OCI-LY1 (cell line): ENCODE results near the gene PRKG1.

Experiments
- H2AFZ ChIP-seq: fragments of 200-600 bp; sonication (generic), shearing (Covaris generic); 2 replicates; pipeline ENCODE4 v1.6.0; 2014; ENCODE audit warnings: antibody characterized with exemption, mild to moderate bottlenecking, low read length
- H3F3A ChIP-seq: fragments of 200-600 bp; sonication (generic), shearing (Covaris generic); 2 replicates; pipeline ENCODE4 v1.6.0; 2014; ENCODE audit warnings: mild to moderate bottlenecking, antibody characterized with exemption, low read length, moderate library complexity; ENCODE audit not compliant: insufficient read depth
- H3K27ac ChIP-seq: fragments of 200-600 bp; sonication (generic); 2 replicates; pipeline ENCODE4 v1.5.1; 2014; ENCODE audit warnings: low read length, mixed run types, mild to moderate bottlenecking, low read depth; ENCODE audit not compliant: poor library complexity, severe bottlenecking
- H3K27me3 ChIP-seq: fragments of 200-600 bp; sonication (generic); 2 replicates; pipeline ENCODE4 v1.6.0; 2014; ENCODE audit warnings: antibody characterized with exemption, mild to moderate bottlenecking, low read length, moderate library complexity; ENCODE audit not compliant: insufficient read depth
- H3K36me3 ChIP-seq: fragments of 200-600 bp; sonication (generic); 2 replicates; pipeline ENCODE4 v1.6.1; 2014; ENCODE audit warnings: mild to moderate bottlenecking, antibody characterized with exemption, low read length, moderate library complexity, mixed read lengths; ENCODE audit not compliant: insufficient read depth
- H3K4me1 ChIP-seq: fragments of 200-600 bp; sonication (generic); 2 replicates; pipeline ENCODE4 v1.5.1; 2014; ENCODE audit warnings: mild to moderate bottlenecking, low read length, moderate library complexity; ENCODE audit not compliant: insufficient read depth, severe bottlenecking
- H3K4me2 ChIP-seq: fragments of 200-600 bp; sonication (generic), shearing (Covaris generic); 2 replicates; pipeline ENCODE4 v1.6.1; 2014; ENCODE audit warnings: low read length
- H3K4me3 ChIP-seq: fragments of 200-600 bp; sonication (generic); 2 replicates; pipeline ENCODE4 v1.5.1; 2014; ENCODE audit warnings: low read length, low read depth, mild to moderate bottlenecking, mixed read lengths; ENCODE audit not compliant: poor library complexity, severe bottlenecking
- H3K79me2 ChIP-seq: fragments of 200-600 bp; shearing (Covaris generic); 2 replicates; pipeline ENCODE4 v1.6.1; 2016; ENCODE audit warnings: mixed run types, low read length, mixed read lengths; ENCODE audit not compliant: insufficient read depth
- H3K9ac ChIP-seq: fragments of 200-600 bp; sonication (generic), shearing (Covaris generic); 2 replicates; pipeline ENCODE4 v1.6.1; 2014; ENCODE audit warnings: mild to moderate bottlenecking, low read length, mixed read lengths
- H3K9me2 ChIP-seq: fragments of 200-600 bp; sonication (generic), shearing (Covaris generic); 2 replicates; pipeline ENCODE4 v1.6.1; 2014; ENCODE audit warnings: low read depth, mild to moderate bottlenecking, low read length, mixed read lengths
- H3K9me3 ChIP-seq: fragments of 200-600 bp; shearing (Covaris generic); 2 replicates; pipeline ENCODE4 v1.6.1; 2014; ENCODE audit warnings: low read length, mixed read lengths
- H4K20me1 ChIP-seq: fragments of 200-600 bp; sonication (generic), shearing (Covaris generic); 2 replicates; pipeline ENCODE4 v1.6.0; 2016; ENCODE audit warnings: mild to moderate bottlenecking, low read length; ENCODE audit not compliant: insufficient read depth
- CTCF ChIP-seq: fragments of 200-600 bp; sonication (generic), shearing (Covaris generic); IDR thresholded peaks from 2 replicates; pipeline ENCODE4 v1.5.1; 2017; ENCODE audit warnings: mild to moderate bottlenecking, antibody characterized with exemption, low read length, moderate library complexity, mixed read lengths
- EZH2 ChIP-seq: fragments of 200-600 bp; sonication (generic), shearing (Covaris generic); IDR thresholded peaks from 2 replicates; pipeline ENCODE4 v1.8.0; 2017; ENCODE audit warnings: borderline replicate concordance, mixed run types, mild to moderate bottlenecking, antibody characterized with exemption, low read length, moderate library complexity, mixed read lengths

Gene PRKG1

DNA sequence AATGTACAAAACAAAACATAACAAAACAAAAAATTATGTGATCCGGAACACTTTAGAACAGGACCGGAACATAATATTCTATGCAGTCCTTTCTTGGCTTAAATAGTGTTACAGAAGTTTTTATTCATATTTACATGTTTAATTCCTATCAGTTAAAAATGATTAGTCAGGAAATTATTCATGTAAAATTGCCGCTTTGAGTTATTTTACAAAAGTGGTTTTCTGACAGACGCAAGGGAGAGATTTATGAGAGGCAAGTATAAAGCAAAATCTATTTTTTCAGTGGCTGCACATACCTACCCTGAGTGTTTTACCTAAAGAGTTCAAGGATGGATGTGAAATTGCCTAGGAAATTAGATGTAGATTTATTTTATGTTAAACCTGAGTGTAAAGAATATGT, 1009.1 kb downstream of the PRKG1 start:
- H4K20me1 ChIP-seq: no peaks in the 10 kb centered on the region
- H3K27ac ChIP-seq: no peak overlapping the region
- H3K79me2 ChIP-seq: no peaks in the 10 kb centered on the region
- no peaks in the 10 kb centered on the region for H3K4me1 ChIP-seq
- no peaks in the 10 kb centered on the region for H3K27me3 ChIP-seq
- H3K9me3 ChIP-seq: no peaks in the 10 kb centered on the region
- H3K4me3 ChIP-seq: no peak overlapping the region
- no peaks in the 10 kb centered on the region for H3K9me2 ChIP-seq
- no peak overlapping the region for H3K4me2 ChIP-seq
- H3F3A ChIP-seq: no peaks in the 10 kb centered on the region
- TF ChIP-seq EZH2 (no peak), CTCF (no peak)
- no peaks in the 10 kb centered on the region for H3K36me3 ChIP-seq
- H3K9ac ChIP-seq: no peak overlapping the region
- H2AFZ ChIP-seq: no peak overlapping the region

- H3K9me3 ChIP-seq: no peaks in the 10 kb centered on the region
- H3F3A ChIP-seq: no peaks in the 10 kb centered on the region
- no peaks in the 10 kb centered on the region for H3K79me2 ChIP-seq
- no peaks in the 10 kb centered on the region for H3K27me3 ChIP-seq
- no peak overlapping the region for H3K9ac ChIP-seq
- TF ChIP-seq EZH2: no peak
- TF ChIP-seq CTCF: no peak
- H3K4me1 ChIP-seq: no peaks in the 10 kb centered on the region
- H2AFZ ChIP-seq: no peak overlapping the region
- H3K4me2 ChIP-seq: no peak overlapping the region
- no peaks in the 10 kb centered on the region for H3K9me2 ChIP-seq
- H3K36me3 ChIP-seq: no peaks in the 10 kb centered on the region
- no peak overlapping the region for H3K27ac ChIP-seq
- H4K20me1 ChIP-seq: no peaks in the 10 kb centered on the region
- no peak overlapping the region for H3K4me3 ChIP-seq
These were observed 1018.1 kb downstream of the PRKG1 start for GRCh38 chr10:52092390-52092789.

GRCh38 chr10:52098130-52098529, 1023.8 kb downstream of the PRKG1 start:
- H3K27ac ChIP-seq: no peak overlapping the region
- no peaks in the 10 kb centered on the region for H3K36me3 ChIP-seq
- H3K9me2 ChIP-seq: no peaks in the 10 kb centered on the region
- H3K9me3 ChIP-seq: no peaks in the 10 kb centered on the region
- no peak overlapping the region for H2AFZ ChIP-seq
- H3K9ac ChIP-seq: no peak overlapping the region
- no peak for TF ChIP-seq CTCF
- TF ChIP-seq EZH2: no peak
- H3K4me3 ChIP-seq: no peak overlapping the region
- no peaks in the 10 kb centered on the region for H3K79me2 ChIP-seq
- no peaks in the 10 kb centered on the region for H3K27me3 ChIP-seq
- H3F3A ChIP-seq: no peaks in the 10 kb centered on the region
- no peak overlapping the region for H3K4me2 ChIP-seq
- no peaks in the 10 kb centered on the region for H4K20me1 ChIP-seq
- no peaks in the 10 kb centered on the region for H3K4me1 ChIP-seq
